CD8-positive, alpha-beta memory T cell (primary cell): ENCODE data around the gene PRR3. TPM values are rescaled to one million over a fixed set of nuclear protein-coding genes. Genes with fewer than 3 reads are reported as not detected.

ENCODE experiments used
- CTCF ChIA-PET: fragments of 350-600 bp; sonication (Branson Sonifier 250); formaldehyde crosslinking; loops from one replicate; lab custom pipeline; 2021; ENCODE audit warnings: antibody characterized with exemption; lab: Charles Lee
- POLR2A ChIA-PET: fragments of 350-600 bp; sonication (Branson Sonifier 250); formaldehyde crosslinking; loops from one replicate; lab custom pipeline; 2021; ENCODE audit warnings: antibody characterized with exemption; lab: Charles Lee
- DNase-seq, 5 donors: peaks; one replicate each; pipeline versions ENCODE4 v3.0.0 to v3.0.0-alpha.2; 2020 to 2022; ENCODE audit warnings: mixed read lengths in 1 of 5
- H3K27ac ChIP-seq: one replicate; pipeline ENCODE4 v1.7.0; 2013; ENCODE audit warnings: low read depth, mild to moderate bottlenecking, low read length, moderate library complexity
- H3K27me3 ChIP-seq: 2 replicates; pipeline ENCODE4 v1.7.0; 2013; ENCODE audit warnings: low read length, mild to moderate bottlenecking; ENCODE audit not compliant: insufficient read depth, poor library complexity, severe bottlenecking
- H3K36me3 ChIP-seq: 2 replicates; pipeline ENCODE4 v1.7.0; 2013; ENCODE audit warnings: mild to moderate bottlenecking, low read length, moderate library complexity; ENCODE audit not compliant: insufficient read depth
- H3K4me1 ChIP-seq: 2 replicates; pipeline ENCODE4 v1.7.0; 2013; ENCODE audit warnings: mild to moderate bottlenecking, low read length, moderate library complexity; ENCODE audit not compliant: insufficient read depth
- H3K4me3 ChIP-seq: 2 replicates; pipeline ENCODE4 v1.7.0; 2013; ENCODE audit warnings: mild to moderate bottlenecking, low read length
- H3K9me3 ChIP-seq: 2 replicates; pipeline ENCODE4 v1.7.0; 2013; ENCODE audit warnings: mild to moderate bottlenecking, low read length
- H3K27ac Mint-ChIP-seq, 8 donors: one replicate each; pipeline ENCODE4 v1.8.0; 2020 to 2021; ENCODE audit warnings: mixed read lengths in 8 of 8, mild to moderate bottlenecking in 6 of 8, inconsistent platforms in 3 of 8, moderate library complexity in 3 of 8
- H3K27me3 Mint-ChIP-seq, 2 donors: one replicate each; pipeline ENCODE4 v1.8.0; 2020 to 2021; ENCODE audit warnings: mixed read lengths in 2 of 2, mild to moderate bottlenecking in 1 of 2, moderate library complexity in 1 of 2
- H3K36me3 Mint-ChIP-seq, 3 donors: one replicate each; pipeline ENCODE4 v1.8.0; 2020 to 2021; ENCODE audit warnings: mixed read lengths in 3 of 3, inconsistent platforms in 1 of 3, mild to moderate bottlenecking in 1 of 3
- H3K4me1 Mint-ChIP-seq, 3 donors: one replicate each; pipeline ENCODE4 v1.8.0; 2020 to 2021; ENCODE audit warnings: mixed read lengths in 3 of 3, inconsistent platforms in 1 of 3, mild to moderate bottlenecking in 1 of 3
- H3K4me3 Mint-ChIP-seq, 7 donors: one replicate each; pipeline ENCODE4 v1.8.0; 2020 to 2021; ENCODE audit warnings: mixed read lengths in 7 of 7, mild to moderate bottlenecking in 6 of 7, moderate library complexity in 4 of 7, inconsistent platforms in 2 of 7
- H3K9me3 Mint-ChIP-seq, 5 donors: one replicate each; pipeline ENCODE4 v1.8.0; 2020 to 2022; ENCODE audit warnings: mixed read lengths in 5 of 5, mild to moderate bottlenecking in 3 of 5, moderate library complexity in 2 of 5, inconsistent platforms in 1 of 5
- polyA plus RNA-seq: library from polyadenylated mRNA; unstranded; fragments of 300-500 nt; fragmentation: Illumina TruSeq; gene quantifications from one replicate; pipeline ENCODE4 v1.2.3, GENCODE V29; 2021
- total RNA-seq, 2 experiments: library from RNA; stranded (reverse); gene quantifications; one replicate each; pipeline ENCODE4 v1.2.3, GENCODE V29; 2021

The PRR3 gene
- total and polyA plus RNA-seq, 3 experiments from 2014 or later = 8.9 to 28.9 (median 28.2) TPM

DNA sequence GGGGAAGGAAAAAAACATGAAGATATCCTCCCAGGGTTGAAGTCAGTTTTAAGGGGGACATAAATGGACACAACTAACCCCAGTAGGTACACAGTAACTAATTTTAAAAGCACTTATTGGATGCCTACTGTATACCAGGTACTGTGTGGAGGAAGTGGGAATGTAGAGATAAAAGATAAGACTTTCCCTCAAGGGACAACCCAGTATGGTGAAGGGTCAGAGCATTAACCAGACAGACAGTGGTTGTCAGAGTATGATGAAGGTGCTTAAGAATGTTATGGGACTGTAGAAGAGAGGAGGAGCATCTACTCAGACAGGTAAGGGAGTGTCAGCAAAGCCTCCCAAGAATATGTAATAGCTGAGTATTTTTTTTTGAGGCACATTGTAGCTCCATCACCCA, 15.1 kb downstream of the PRR3 start:
- peak overlapping the region; percentile 92 for H3K4me3 ChIP-seq
- peaks cover 53% of the 10 kb centered on the region for H3K4me1 ChIP-seq
- Mint-ChIP-seq H3K4me3 (peak overlapping the region; percentile 92 to 100 (median 98)), H3K4me1 (peaks cover 69 to 82% (median 78%) of the 10 kb centered on the region in 3 donors), H3K36me3 (peaks cover 0 to 34% (median 7%) of the 10 kb centered on the region in 3 donors), H3K27ac (peak overlapping the region; percentile 96 to 100 (median 100)), H3K27me3 (no peaks in the 10 kb centered on the region), H3K9me3 (no peaks in the 10 kb centered on the region)
- CTCF ChIA-PET = no interaction called here
- DNase-seq = no peak
- no peaks in the 10 kb centered on the region for H3K27me3 ChIP-seq
- peaks cover 8% of the 10 kb centered on the region for H3K36me3 ChIP-seq
- no peaks in the 10 kb centered on the region for H3K9me3 ChIP-seq
- POLR2A ChIA-PET = no interaction called here
- H3K27ac ChIP-seq = peak overlapping the region; percentile 94

- Mint-ChIP-seq H3K27ac (peak overlapping the region; percentile 35 to 100 (median 98)), H3K4me3 (peak overlapping the region; percentile 66 to 100 (median 96)), H3K27me3 (no peaks in the 10 kb centered on the region), H3K4me1 (peaks cover 67 to 87% (median 77%) of the 10 kb centered on the region in 3 donors), H3K9me3 (no peaks in the 10 kb centered on the region), H3K36me3 (peaks cover 0 to 44% (median 16%) of the 10 kb centered on the region in 3 donors)
- Histone ChIP-seq H3K36me3 (peaks cover 17% of the 10 kb centered on the region), H3K4me3 (no peak overlapping the region), H3K27ac (no peak overlapping the region), H3K4me1 (peaks cover 52% of the 10 kb centered on the region), H3K27me3 (no peaks in the 10 kb centered on the region), H3K9me3 (no peaks in the 10 kb centered on the region)
- ChIA-PET POLR2A (no interaction called here), CTCF (interaction anchor here (1.2 to 1.7 kb wide), 2 partner anchors 24 to 32 kb away, joined by 4 to 5 read pairs; no protein-coding TSS in a partner anchor)
- DNase-seq = no peak
Measured at GRCh38 chr6:30573113-30573512, 16.0 kb downstream of the PRR3 start.

- peaks cover 28 to 44% (median 33%) of the 10 kb centered on the region in 3 donors for H3K4me1 Mint-ChIP-seq
Measured at GRCh38 chr6:30578051-30578450, 21.0 kb downstream of the PRR3 start.

DNA sequence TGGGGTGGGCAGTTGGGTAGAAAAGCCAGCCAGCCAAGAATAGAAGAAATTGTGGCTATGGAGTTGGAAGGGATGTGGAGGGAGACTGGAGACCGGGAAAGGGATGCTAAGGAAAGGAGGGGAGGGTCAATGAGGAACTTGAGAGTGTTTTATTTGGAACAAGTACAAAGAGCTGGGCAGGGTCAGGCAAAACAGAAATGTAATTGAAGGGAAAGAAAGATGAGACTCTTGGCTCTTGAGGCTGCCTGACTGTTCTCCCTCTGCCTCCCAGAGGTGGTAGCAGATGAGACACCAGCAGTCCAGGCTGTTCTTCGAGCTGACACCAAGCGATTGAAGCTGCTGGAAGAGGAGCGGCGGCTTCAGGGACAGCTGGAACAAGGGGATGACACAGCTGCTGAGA, 26.8 kb downstream of the PRR3 start:
- Mint-ChIP-seq H3K27ac (peak overlapping the region in 4 of 8 donors; percentile 4 to 47 (median 24)), H3K4me3 (no peak overlapping the region), H3K27me3 (no peaks in the 10 kb centered on the region), H3K4me1 (peaks cover 0 to 1% (median 0%) of the 10 kb centered on the region in 3 donors), H3K36me3 (peaks cover 12 to 90% (median 37%) of the 10 kb centered on the region in 3 donors), H3K9me3 (no peaks in the 10 kb centered on the region)
- H3K4me3 ChIP-seq = no peak overlapping the region
- H3K9me3 ChIP-seq = no peaks in the 10 kb centered on the region
- H3K4me1 ChIP-seq = no peaks in the 10 kb centered on the region
- POLR2A ChIA-PET = no interaction called here
- H3K27ac ChIP-seq = no peak overlapping the region
- no peak for DNase-seq
- CTCF ChIA-PET = interaction anchor here (1.7 kb wide), 1 partner anchor 13 kb away, joined by 5 read pairs; no protein-coding TSS in a partner anchor
- no peaks in the 10 kb centered on the region for H3K27me3 ChIP-seq
- peaks cover 75% of the 10 kb centered on the region for H3K36me3 ChIP-seq

More at GRCh38 chr6:30578051-30578450, 21.0 kb downstream of the PRR3 start:
- Histone ChIP-seq H3K27ac (no peak overlapping the region), H3K27me3 (no peaks in the 10 kb centered on the region), H3K36me3 (peaks cover 55% of the 10 kb centered on the region), H3K9me3 (no peaks in the 10 kb centered on the region), H3K4me1 (peaks cover 25% of the 10 kb centered on the region), H3K4me3 (no peak overlapping the region)
- H3K27me3 Mint-ChIP-seq = no peaks in the 10 kb centered on the region
- H3K27ac Mint-ChIP-seq = peak overlapping the region in 3 of 8 donors; percentile 12 to 50 (median 43)
- DNase-seq = no peak
- CTCF ChIA-PET = interaction anchor here (1.1 to 3.1 kb wide), 3 partner anchors 20 to 94 kb away, joined by 3 to 12 read pairs (median 5); partner anchors contain the start of gene DHX16
- peaks cover 8 to 78% (median 34%) of the 10 kb centered on the region in 3 donors for H3K36me3 Mint-ChIP-seq
- POLR2A ChIA-PET = no interaction called here
- H3K4me3 Mint-ChIP-seq = no peak overlapping the region
- no peaks in the 10 kb centered on the region for H3K9me3 Mint-ChIP-seq

GRCh38 chr6:30589754-30590358, 32.8 kb downstream of the PRR3 start:
- H3K4me1 Mint-ChIP-seq = peaks cover 0 to 13% (median 7%) of the 10 kb centered on the region in 3 donors
- H3K9me3 Mint-ChIP-seq = no peaks in the 10 kb centered on the region
- DNase-seq = no peak
- POLR2A ChIA-PET = no interaction called here
- no peak overlapping the region for H3K27ac ChIP-seq
- H3K9me3 ChIP-seq = no peaks in the 10 kb centered on the region
- H3K4me3 ChIP-seq = no peak overlapping the region
- no peaks in the 10 kb centered on the region for H3K27me3 ChIP-seq
- peaks cover 8 to 84% (median 27%) of the 10 kb centered on the region in 3 donors for H3K36me3 Mint-ChIP-seq
- H3K27me3 Mint-ChIP-seq = no peaks in the 10 kb centered on the region
- H3K4me3 Mint-ChIP-seq = no peak overlapping the region
- peaks cover 59% of the 10 kb centered on the region for H3K36me3 ChIP-seq
- CTCF ChIA-PET = interaction anchor here (0.9 to 10.3 kb wide), 4 partner anchors 15 to 106 kb away, joined by 3 to 137 read pairs (median 5); no protein-coding TSS in a partner anchor
- H3K4me1 ChIP-seq = no peaks in the 10 kb centered on the region
- peak overlapping the region in 3 of 8 donors; percentile 8 to 85 (median 78) for H3K27ac Mint-ChIP-seq

DNA sequence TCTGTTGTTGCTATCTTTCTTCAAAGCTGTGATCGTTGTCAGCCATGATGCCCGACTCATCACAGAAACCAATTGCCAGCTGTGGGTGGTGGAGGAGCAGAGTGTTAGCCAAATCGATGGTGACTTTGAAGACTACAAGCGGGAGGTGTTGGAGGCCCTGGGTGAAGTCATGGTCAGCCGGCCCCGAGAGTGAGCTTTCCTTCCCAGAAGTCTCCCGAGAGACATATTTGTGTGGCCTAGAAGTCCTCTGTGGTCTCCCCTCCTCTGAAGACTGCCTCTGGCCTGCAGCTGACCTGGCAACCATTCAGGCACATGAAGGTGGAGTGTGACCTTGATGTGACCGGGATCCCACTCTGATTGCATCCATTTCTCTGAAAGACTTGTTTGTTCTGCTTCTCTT, 33.4 kb downstream of the PRR3 start:
- Mint-ChIP-seq H3K36me3 (peaks cover 8 to 79% (median 25%) of the 10 kb centered on the region in 3 donors), H3K4me1 (peaks cover 1 to 13% (median 7%) of the 10 kb centered on the region in 3 donors), H3K4me3 (no peak overlapping the region), H3K27me3 (no peaks in the 10 kb centered on the region), H3K9me3 (no peaks in the 10 kb centered on the region), H3K27ac (peak overlapping the region in 5 of 8 donors; percentile 56 to 85 (median 71))
- H3K9me3 ChIP-seq = no peaks in the 10 kb centered on the region
- ChIA-PET POLR2A (no interaction called here), CTCF (interaction anchor here (0.8 to 10.3 kb wide), 5 partner anchors 14 to 107 kb away, joined by 3 to 137 read pairs (median 3); no protein-coding TSS in a partner anchor)
- H3K4me1 ChIP-seq = no peaks in the 10 kb centered on the region
- peaks cover 53% of the 10 kb centered on the region for H3K36me3 ChIP-seq
- H3K27me3 ChIP-seq = no peaks in the 10 kb centered on the region
- DNase-seq = no peak
- H3K4me3 ChIP-seq = no peak overlapping the region
- no peak overlapping the region for H3K27ac ChIP-seq

GRCh38 chr6:30591008-30591407, 33.9 kb downstream of the PRR3 start:
- no peaks in the 10 kb centered on the region for H3K27me3 Mint-ChIP-seq
- no peak overlapping the region for H3K4me3 Mint-ChIP-seq
- H3K9me3 Mint-ChIP-seq = no peaks in the 10 kb centered on the region
- H3K36me3 ChIP-seq = peaks cover 48% of the 10 kb centered on the region
- ChIA-PET POLR2A (no interaction called here), CTCF (interaction anchor here (0.8 to 10.3 kb wide), 4 partner anchors 49 to 107 kb away, joined by 3 to 137 read pairs (median 5); no protein-coding TSS in a partner anchor)
- peaks cover 8 to 75% (median 22%) of the 10 kb centered on the region in 3 donors for H3K36me3 Mint-ChIP-seq
- H3K27me3 ChIP-seq = no peaks in the 10 kb centered on the region
- no peak for DNase-seq
- H3K9me3 ChIP-seq = no peaks in the 10 kb centered on the region
- H3K27ac ChIP-seq = no peak overlapping the region
- H3K27ac Mint-ChIP-seq = peak overlapping the region in 4 of 8 donors; percentile 69 to 85 (median 72)
- H3K4me1 ChIP-seq = no peaks in the 10 kb centered on the region
- peaks cover 2 to 13% (median 7%) of the 10 kb centered on the region in 3 donors for H3K4me1 Mint-ChIP-seq
- H3K4me3 ChIP-seq = no peak overlapping the region

- peaks cover 5 to 16% (median 10%) of the 10 kb centered on the region in 3 donors for H3K4me1 Mint-ChIP-seq
- no peaks in the 10 kb centered on the region for H3K9me3 ChIP-seq
- H3K4me3 Mint-ChIP-seq = no peak overlapping the region
- H3K27ac Mint-ChIP-seq = peak overlapping the region in 5 of 8 donors; percentile 5 to 95 (median 12)
- H3K4me1 ChIP-seq = no peaks in the 10 kb centered on the region
- DNase-seq = no peak
- H3K9me3 Mint-ChIP-seq = no peaks in the 10 kb centered on the region
- peaks cover 4 to 63% (median 16%) of the 10 kb centered on the region in 3 donors for H3K36me3 Mint-ChIP-seq
- H3K27me3 ChIP-seq = no peaks in the 10 kb centered on the region
- no peak overlapping the region for H3K27ac ChIP-seq
- CTCF ChIA-PET = interaction anchor here (1.0 to 10.3 kb wide), 3 partner anchors 50 to 138 kb away, joined by 3 to 137 read pairs (median 3); no protein-coding TSS in a partner anchor
- peaks cover 38% of the 10 kb centered on the region for H3K36me3 ChIP-seq
- H3K27me3 Mint-ChIP-seq = no peaks in the 10 kb centered on the region
- no peak overlapping the region for H3K4me3 ChIP-seq
- POLR2A ChIA-PET = no interaction called here
Measured at GRCh38 chr6:30592287-30592686, 35.2 kb downstream of the PRR3 start.
